RWPE1 (cell line): ENCODE results near the gene AGBL1.

Experiments used
- CTCF ChIA-PET: fragments of 350-600 bp; sonication (Branson Sonifier 250); formaldehyde crosslinking; extraction: SDS; loops from one replicate; lab custom pipeline; 2021; lab: Yijun Ruan, JAX
- POLR2A ChIA-PET: fragments of 400-600 bp; formaldehyde crosslinking; extraction: SDS; loops from one replicate; lab custom pipeline; 2020; ENCODE audit warnings: antibody characterized with exemption; ENCODE audit not compliant: low non-redundant PET; lab: Yijun Ruan, JAX
- DNase-seq: peaks from one replicate; pipeline ENCODE4 v3.0.0; 2012; ENCODE audit warnings: low spot score
- H3K27ac ChIP-seq: fragments of 450-650 bp; 2 replicates; pipeline ENCODE4 v1.5.1; 2017
- TF ChIP-seq, protein P1 (sequence below): fragments of 450-650 bp; conservative IDR thresholded peaks from 2 replicates; pipeline ENCODE4 v1.5.1; 2017; ENCODE audit warnings: low read depth, mild to moderate bottlenecking

AGBL1 gene

GRCh38 chr15:86932456-86932855 is 852.8 kb downstream of the AGBL1 start:
- TF ChIP-seq, protein P1, sequence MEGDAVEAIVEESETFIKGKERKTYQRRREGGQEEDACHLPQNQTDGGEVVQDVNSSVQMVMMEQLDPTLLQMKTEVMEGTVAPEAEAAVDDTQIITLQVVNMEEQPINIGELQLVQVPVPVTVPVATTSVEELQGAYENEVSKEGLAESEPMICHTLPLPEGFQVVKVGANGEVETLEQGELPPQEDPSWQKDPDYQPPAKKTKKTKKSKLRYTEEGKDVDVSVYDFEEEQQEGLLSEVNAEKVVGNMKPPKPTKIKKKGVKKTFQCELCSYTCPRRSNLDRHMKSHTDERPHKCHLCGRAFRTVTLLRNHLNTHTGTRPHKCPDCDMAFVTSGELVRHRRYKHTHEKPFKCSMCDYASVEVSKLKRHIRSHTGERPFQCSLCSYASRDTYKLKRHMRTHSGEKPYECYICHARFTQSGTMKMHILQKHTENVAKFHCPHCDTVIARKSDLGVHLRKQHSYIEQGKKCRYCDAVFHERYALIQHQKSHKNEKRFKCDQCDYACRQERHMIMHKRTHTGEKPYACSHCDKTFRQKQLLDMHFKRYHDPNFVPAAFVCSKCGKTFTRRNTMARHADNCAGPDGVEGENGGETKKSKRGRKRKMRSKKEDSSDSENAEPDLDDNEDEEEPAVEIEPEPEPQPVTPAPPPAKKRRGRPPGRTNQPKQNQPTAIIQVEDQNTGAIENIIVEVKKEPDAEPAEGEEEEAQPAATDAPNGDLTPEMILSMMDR: no peak
- no peak for DNase-seq
- POLR2A ChIA-PET: no interaction called here
- no peak overlapping the region for H3K27ac ChIP-seq
- CTCF ChIA-PET: no interaction called here

DNA sequence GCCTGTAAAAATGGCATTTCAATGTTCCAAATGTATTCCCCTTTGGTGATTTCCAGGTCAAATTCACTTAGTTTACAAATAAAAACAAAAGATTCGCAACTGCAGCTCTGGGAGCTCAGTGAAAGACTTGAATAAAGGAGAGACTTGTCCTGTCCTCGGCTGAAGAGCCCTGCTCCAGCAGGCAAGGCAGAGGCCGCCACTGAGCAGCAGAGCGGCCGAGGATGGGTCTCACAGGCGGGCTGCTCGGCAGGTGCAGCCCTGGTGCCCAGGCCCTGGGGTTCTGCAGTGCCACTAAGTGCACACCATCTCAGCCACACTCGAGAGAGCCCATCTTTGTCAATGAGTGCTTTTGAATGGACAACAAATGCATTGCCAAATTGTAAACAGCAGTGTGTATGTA is 856.2 kb downstream of the AGBL1 start:
- TF ChIP-seq, protein P1: no peak
- ChIA-PET CTCF (no interaction called here), POLR2A (no interaction called here)
- no peak overlapping the region for H3K27ac ChIP-seq
- no peak for DNase-seq

GRCh38 chr15:86942285-86942684 is 862.6 kb downstream of the AGBL1 start:
- TF ChIP-seq, protein P1: no peak
- H3K27ac ChIP-seq: no peak overlapping the region
- POLR2A ChIA-PET: no interaction called here
- DNase-seq: no peak
- CTCF ChIA-PET: no interaction called here

- POLR2A ChIA-PET: no interaction called here
- no peak for DNase-seq
- TF ChIP-seq, protein P1: no peak
- no peak overlapping the region for H3K27ac ChIP-seq
- CTCF ChIA-PET: interaction anchor here (0.6 kb wide), 1 partner anchor 1158 kb away, joined by 3 read pairs; no protein-coding TSS in a partner anchor
Measured at GRCh38 chr15:86948719-86949118, 869.0 kb downstream of the AGBL1 start.

DNA sequence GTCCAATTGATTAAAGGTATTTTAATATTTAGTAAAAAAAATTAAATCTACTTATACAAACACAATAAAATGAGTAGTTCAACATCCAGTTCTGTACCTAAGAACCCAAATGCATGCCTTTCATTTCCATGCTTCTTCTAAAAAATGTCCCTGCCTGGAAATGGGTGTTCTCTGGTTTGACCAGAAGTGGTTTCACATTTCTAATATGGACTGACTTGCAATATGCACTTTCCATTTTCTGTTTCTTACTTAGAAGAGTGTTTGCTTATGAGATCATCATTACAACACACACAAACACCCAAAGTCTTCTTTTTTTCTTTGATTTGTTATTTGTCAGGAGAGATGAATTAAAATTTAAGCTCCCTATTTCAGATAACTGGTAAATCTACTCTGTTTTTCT is 879.6 kb downstream of the AGBL1 start:
- no peak for DNase-seq
- TF ChIP-seq, protein P1: no peak
- CTCF ChIA-PET: interaction anchor here (0.5 kb wide), 1 partner anchor 1120 kb away, joined by 6 read pairs; no protein-coding TSS in a partner anchor
- POLR2A ChIA-PET: no interaction called here
- no peak overlapping the region for H3K27ac ChIP-seq

DNA sequence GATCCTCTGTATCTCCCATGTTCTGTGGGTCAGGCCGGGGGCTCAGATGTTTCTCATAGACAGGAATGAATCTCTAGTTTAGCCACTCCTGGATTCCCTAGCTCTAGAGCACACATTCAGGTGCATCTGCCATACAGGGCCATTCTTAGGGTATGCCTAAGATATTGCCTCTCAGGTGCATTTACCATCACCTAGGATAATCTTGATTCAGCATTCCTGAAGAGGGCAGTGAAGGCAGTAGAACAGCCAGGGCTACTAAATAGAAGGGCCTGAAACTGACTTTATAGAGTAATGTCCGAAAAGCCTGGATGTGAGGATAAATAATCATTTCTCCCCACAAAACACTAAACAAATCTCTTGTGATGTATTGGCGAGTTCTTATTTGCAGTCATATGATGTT is 882.0 kb downstream of the AGBL1 start:
- ChIA-PET POLR2A (no interaction called here), CTCF (no interaction called here)
- DNase-seq: no peak
- no peak overlapping the region for H3K27ac ChIP-seq
- TF ChIP-seq, protein P1: no peak

- ChIA-PET CTCF (no interaction called here), POLR2A (no interaction called here)
- no peak for DNase-seq
- no peak overlapping the region for H3K27ac ChIP-seq
- TF ChIP-seq, protein P1: no peak
Measured at GRCh38 chr15:86964271-86964670, 884.6 kb downstream of the AGBL1 start.
